IgD-negative memory B cell (primary cell): ENCODE data around the gene IL23A. TPM values are rescaled to one million over a fixed set of nuclear protein-coding genes. Genes with fewer than 3 reads are reported as not detected.
"Not testable (repeated sequence)": the region's sequence is repeated elsewhere in the genome, so short reads cannot be mapped to it uniquely, and the experiment has no call there.

Experiments
- H3K27ac Mint-ChIP-seq, 3 donors: one replicate each; pipeline ENCODE4 v1.8.0; 2020 to 2022; ENCODE audit warnings: mild to moderate bottlenecking in 3 of 3, mixed read lengths in 3 of 3, moderate library complexity in 1 of 3
- H3K27me3 Mint-ChIP-seq: one replicate; pipeline ENCODE4 v1.8.0; 2021; ENCODE audit warnings: mixed read lengths
- H3K36me3 Mint-ChIP-seq: one replicate; pipeline ENCODE4 v1.8.0; 2020; ENCODE audit warnings: mild to moderate bottlenecking, mixed read lengths
- H3K4me1 Mint-ChIP-seq, 3 donors: one replicate each; pipeline ENCODE4 v1.8.0; 2020 to 2022; ENCODE audit warnings: mixed read lengths in 3 of 3, mild to moderate bottlenecking in 1 of 3
- H3K4me3 Mint-ChIP-seq, 4 donors: one replicate each; pipeline ENCODE4 v1.8.0; 2020 to 2022; ENCODE audit warnings: mild to moderate bottlenecking in 4 of 4, mixed read lengths in 4 of 4, moderate library complexity in 3 of 4
- H3K9me3 Mint-ChIP-seq, 3 donors: one replicate each; pipeline ENCODE4 v1.8.0; 2020 to 2021; ENCODE audit warnings: mixed read lengths in 3 of 3, mild to moderate bottlenecking in 1 of 3
- polyA plus RNA-seq: library from polyadenylated mRNA; unstranded; fragments of 300-500 nt; fragmentation: Illumina TruSeq; gene quantifications from one replicate; pipeline ENCODE4 v1.2.3, GENCODE V29; 2021

The IL23A gene
- polyA plus RNA-seq, 1 donor from 2014 or later = 12.4 TPM

- H3K4me1 Mint-ChIP-seq = peaks cover 41 to 46% (median 42%) of the 10 kb centered on the region in 3 donors
Observed at GRCh38 chr12:56336361-56337167, 2.1 kb upstream of the IL23A start.

GRCh38 chr12:56337753-56338251, 882 bp upstream of the IL23A start:
- H3K4me1 Mint-ChIP-seq = peaks cover 38 to 42% (median 39%) of the 10 kb centered on the region in 3 donors
- no peaks in the 10 kb centered on the region for H3K9me3 Mint-ChIP-seq
- peaks cover 3% of the 10 kb centered on the region for H3K36me3 Mint-ChIP-seq
- peak overlapping the region; percentile 38 to 98 (median 75) for H3K4me3 Mint-ChIP-seq
- H3K27me3 Mint-ChIP-seq = peaks cover 2% of the 10 kb centered on the region
- H3K27ac Mint-ChIP-seq = peak overlapping the region; percentile 85 to 98 (median 91)

More at GRCh38 chr12:56336361-56337167, 2.1 kb upstream of the IL23A start:
- H3K36me3 Mint-ChIP-seq = peaks cover 3% of the 10 kb centered on the region
- H3K27ac Mint-ChIP-seq = peak overlapping the region; percentile 35 to 99 (median 85)
- H3K4me3 Mint-ChIP-seq = peak overlapping the region in 3 of 4 donors; percentile 32 to 72 (median 70)
- H3K27me3 Mint-ChIP-seq = peaks cover 2% of the 10 kb centered on the region
- no peaks in the 10 kb centered on the region for H3K9me3 Mint-ChIP-seq

- H3K27ac Mint-ChIP-seq = peak overlapping the region; percentile 85 to 98 (median 91)
- no peaks in the 10 kb centered on the region for H3K9me3 Mint-ChIP-seq
- peaks cover 3% of the 10 kb centered on the region for H3K36me3 Mint-ChIP-seq
- peak overlapping the region; percentile 87 to 98 (median 90) for H3K4me3 Mint-ChIP-seq
- H3K27me3 Mint-ChIP-seq = peaks cover 2% of the 10 kb centered on the region
- peaks cover 25 to 39% (median 31%) of the 10 kb centered on the region in 3 donors for H3K4me1 Mint-ChIP-seq
Observed at GRCh38 chr12:56339158-56339422, 406 bp downstream of the IL23A start.

- H3K4me1 Mint-ChIP-seq = peaks cover 14 to 33% (median 21%) of the 10 kb centered on the region in 3 donors
- H3K4me3 Mint-ChIP-seq = no peak overlapping the region
- H3K27ac Mint-ChIP-seq = peak overlapping the region; percentile 25 to 71 (median 66)
Observed at GRCh38 chr12:56341616-56342015, 2.9 kb downstream of the IL23A start.

GRCh38 chr12:56342290-56342689, 3.6 kb downstream of the IL23A start:
- not testable (repeated sequence) for H3K4me3 Mint-ChIP-seq, H3K27me3 Mint-ChIP-seq, H3K36me3 Mint-ChIP-seq, H3K9me3 Mint-ChIP-seq, H3K27ac Mint-ChIP-seq
- peaks cover 13 to 29% (median 17%) of the 10 kb centered on the region in 3 donors for H3K4me1 Mint-ChIP-seq

More at GRCh38 chr12:56341616-56342015, 2.9 kb downstream of the IL23A start:
- Mint-ChIP-seq H3K36me3 (peaks cover 3% of the 10 kb centered on the region), H3K27me3 (peaks cover 2% of the 10 kb centered on the region), H3K9me3 (no peaks in the 10 kb centered on the region)

GRCh38 chr12:56346675-56347074, 8.0 kb downstream of the IL23A start:
- H3K27me3 Mint-ChIP-seq = no peaks in the 10 kb centered on the region
- H3K4me1 Mint-ChIP-seq = peaks cover 0 to 4% (median 0%) of the 10 kb centered on the region in 3 donors
- peak overlapping the region in 1 of 4 donors; percentile 17 for H3K4me3 Mint-ChIP-seq
- H3K9me3 Mint-ChIP-seq = no peaks in the 10 kb centered on the region
- H3K27ac Mint-ChIP-seq = no peak overlapping the region
- peaks cover 3% of the 10 kb centered on the region for H3K36me3 Mint-ChIP-seq

GRCh38 chr12:56347255-56347654, 8.6 kb downstream of the IL23A start:
- H3K4me1 Mint-ChIP-seq, H3K27me3 Mint-ChIP-seq, H3K9me3 Mint-ChIP-seq, H3K4me3 Mint-ChIP-seq, H3K36me3 Mint-ChIP-seq: not testable (repeated sequence)
- peak overlapping the region in 2 of 3 donors; percentile 23 for H3K27ac Mint-ChIP-seq

GRCh38 chr12:56348776-56349175, 10.1 kb downstream of the IL23A start:
- Mint-ChIP-seq H3K4me3 (no peak overlapping the region), H3K27me3 (no peaks in the 10 kb centered on the region), H3K27ac (peak overlapping the region in 1 of 3 donors; percentile 33), H3K9me3 (no peaks in the 10 kb centered on the region), H3K4me1 (no peaks in the 10 kb centered on the region), H3K36me3 (peaks cover 3% of the 10 kb centered on the region)

GRCh38 chr12:56350662-56351061, 12.0 kb downstream of the IL23A start:
- Mint-ChIP-seq H3K27me3 (no peaks in the 10 kb centered on the region), H3K4me3 (no peak overlapping the region), H3K36me3 (peaks cover 3% of the 10 kb centered on the region), H3K9me3 (no peaks in the 10 kb centered on the region), H3K4me1 (no peaks in the 10 kb centered on the region), H3K27ac (peak overlapping the region in 1 of 3 donors; percentile 64)

GRCh38 chr12:56351325-56351724, 12.6 kb downstream of the IL23A start:
- Mint-ChIP-seq H3K36me3 (peaks cover 6% of the 10 kb centered on the region), H3K27ac (no peak overlapping the region), H3K4me1 (no peaks in the 10 kb centered on the region), H3K4me3 (no peak overlapping the region), H3K27me3 (no peaks in the 10 kb centered on the region), H3K9me3 (no peaks in the 10 kb centered on the region)

- H3K4me1 Mint-ChIP-seq = peaks cover 4 to 29% (median 18%) of the 10 kb centered on the region in 3 donors
- peak overlapping the region; percentile 81 to 95 (median 88) for H3K27ac Mint-ChIP-seq
- H3K4me3 Mint-ChIP-seq = peak overlapping the region; percentile 91 to 98 (median 95)
- no peaks in the 10 kb centered on the region for H3K9me3 Mint-ChIP-seq
- peaks cover 3% of the 10 kb centered on the region for H3K36me3 Mint-ChIP-seq
- no peaks in the 10 kb centered on the region for H3K27me3 Mint-ChIP-seq
Observed at GRCh38 chr12:56358836-56359532, 20.3 kb downstream of the IL23A start.

GRCh38 chr12:56359851-56360767, 21.4 kb downstream of the IL23A start, which contains the start of gene STAT2:
Gene STAT2 (minus strand): TSS chr12:56360107. CDS start chr12:56356571, 3,536 bp downstream.
- peaks cover 3% of the 10 kb centered on the region for H3K36me3 Mint-ChIP-seq
- H3K4me1 Mint-ChIP-seq = peaks cover 4 to 29% (median 18%) of the 10 kb centered on the region in 3 donors
- no peaks in the 10 kb centered on the region for H3K27me3 Mint-ChIP-seq
- peak within 1 kb of the TSS; percentile 91 to 98 (median 95) for H3K4me3 Mint-ChIP-seq
- peak within 1 kb of the TSS; percentile 81 to 95 (median 88) for H3K27ac Mint-ChIP-seq
- H3K9me3 Mint-ChIP-seq = no peaks in the 10 kb centered on the region

GRCh38 chr12:56361487-56362129, 22.9 kb downstream of the IL23A start:
- no peaks in the 10 kb centered on the region for H3K27me3 Mint-ChIP-seq
- peaks cover 4 to 29% (median 18%) of the 10 kb centered on the region in 3 donors for H3K4me1 Mint-ChIP-seq

More at GRCh38 chr12:56361487-56362129, 22.9 kb downstream of the IL23A start:
- H3K9me3 Mint-ChIP-seq = no peaks in the 10 kb centered on the region
- H3K36me3 Mint-ChIP-seq = no peaks in the 10 kb centered on the region
- H3K27ac Mint-ChIP-seq = peak overlapping the region in 1 of 3 donors; percentile 78
- H3K4me3 Mint-ChIP-seq = peak overlapping the region; percentile 91 to 98 (median 95)
